Adrenal gland (tissue), 12 donors: ENCODE data around the gene SHB. TPM values are rescaled to one million over a fixed set of nuclear protein-coding genes. Genes with fewer than 3 reads are reported as not detected.

ENCODE experiments used
- DNase-seq, 7 donors: peaks; one replicate each; pipeline ENCODE4 v3.0.0-alpha.2; 2019 to 2020
- H3K27ac ChIP-seq, 5 donors: fragments of 200-600 bp; sonication (generic) in 4 of 5; 1 replicate in 3 of 5; 2 replicates in 2 of 5; pipeline versions ENCODE4 v1.5.1 to v1.8.0; 2016 to 2020; ENCODE audit warnings: mild to moderate bottlenecking in 1 of 5
- H3K27me3 ChIP-seq: fragments of 200-600 bp; 2 replicates; pipeline ENCODE4 v1.8.0; 2021
- H3K36me3 ChIP-seq, 2 donors: fragments of 200-600 bp; replicated peaks in 1 of 2; 1 replicate in 1 of 2; 2 replicates in 1 of 2; pipeline versions ENCODE4 v1.5.1 to v1.8.0; 2018 to 2022
- H3K4me1 ChIP-seq, 2 donors: fragments of 200-600 bp; replicated peaks in 1 of 2; 1 replicate in 1 of 2; 2 replicates in 1 of 2; pipeline versions ENCODE4 v1.5.1 to v1.8.0; 2018 to 2021
- H3K4me3 ChIP-seq, 4 donors: fragments of 200-600 bp; sonication (generic) in 3 of 4; one replicate each; pipeline ENCODE4 v1.5.1; 2016 to 2018
- H3K9me3 ChIP-seq, 3 donors: fragments of 200-600 bp; sonication (generic) in 1 of 3; replicated peaks in 1 of 3; 1 replicate in 2 of 3; 2 replicates in 1 of 3; pipeline versions ENCODE4 v1.5.1 to v1.8.0; 2016 to 2021
- CTCF ChIP-seq, 6 experiments: fragments of 450-650 bp in 4 of 6; fragments of 200-600 bp in 2 of 6; sonication (generic) in 1 of 6; IDR thresholded peaks; 1 replicate in 5 of 6; 2 replicates in 1 of 6; pipeline versions ENCODE4 v1.5.1 to v1.8.0; 2016 to 2021; ENCODE audit warnings: antibody characterized with exemption in 6 of 6, mild to moderate bottlenecking in 2 of 6, moderate library complexity in 1 of 6
- POLR2A ChIP-seq, 2 donors: fragments of 450-650 bp; IDR thresholded peaks; one replicate each; pipeline ENCODE4 v1.6.1; 2017; ENCODE audit warnings: antibody characterized with exemption in 2 of 2, mild to moderate bottlenecking in 2 of 2, moderate library complexity in 1 of 2
- WGBS, 4 donors: extraction: QIAGEN DNeasy Blood & Tissue Kit in 2 of 4; methylation state at CpG; one replicate each; pipeline versions ENCODE4 v1.1.5 to v1.1.7; 2013 to 2017; 5-methylcytosine and 5-hydroxymethylcytosine counted together
- intact Hi-C, 2 donors: fragments of 100-400 bp; cut with DNase I; formaldehyde crosslinking; loops; one replicate each; pipeline versions ENCODE4 v1.14.1 to v1.15.0; 2022 to 2023
- polyA plus RNA-seq, 3 donors: library from polyadenylated mRNA; stranded (reverse); fragments of 200-250 nt in 2 of 3; fragments of 350-450 nt in 1 of 3; fragmentation: Illumina TruSeq in 1 of 3; extraction: RNeasy Lipid Tissue Mini Kit (QIAGEN cat#74804) in 1 of 3; gene quantifications; one replicate each; pipeline ENCODE4 v1.2.3, GENCODE V29; 2013 to 2014
- total RNA-seq, 9 donors: library from RNA; depleted of rRNA in 4 of 9; stranded (reverse); fragments of >200 nt in 4 of 9; fragments of 120-200 nt in 1 of 9; fragmentation: NEBNext Ultra II Directional in 1 of 9; extraction: Animal tissue kit (Norgen Biotek cat#: 25700) in 1 of 9; gene quantifications; one replicate each; pipeline versions ENCODE4 v1.1.0 to v1.2.4, GENCODE V29; 2013 to 2023
- donor health status: healthy with polysubstance abuse.
- donor health status: Bipolar disorder and iron deficiency.
- donor health status: DM: yes; HTN: yes; CAD: no.
- donor health status: DM: no; HTN: no; CAD: no.
- donor health status: DM: no; HTN: no; CAD: no.
- donor health status: DM: yes; HTN: yes; CAD: no.

Gene SHB
- total and polyA plus RNA-seq, 12 donors = 3.2 to 21.2 (median 11.1) TPM

GRCh38 chr9:38081356-38082108 is 12.5 kb upstream of the SHB start:
- intact Hi-C loops = loop anchor here in 1 of 2 donors (5.0 to 10.0 kb wide), 2 partner anchors 53 to 174 kb away; no protein-coding TSS in a partner anchor

GRCh38 chr9:38079461-38080031 is 10.5 kb upstream of the SHB start:
- H3K27me3 ChIP-seq = no peaks in the 10 kb centered on the region
- peak; percentile 19 to 70 (median 53) for DNase-seq
- H3K4me3 ChIP-seq = no peak overlapping the region
- H3K4me1 ChIP-seq = peaks cover 0 to under 1% of the 10 kb centered on the region in 2 donors
- intact Hi-C loops = loop anchor here in 1 of 2 donors (5.0 to 10.0 kb wide), 2 partner anchors 55 to 172 kb away; no protein-coding TSS in a partner anchor
- 64 to 77% (median 70%) methylated on average over 9 to 11 of the region's 11 CpGs for WGBS, 4 donors
- TF ChIP-seq POLR2A (IDR thresholded peaks at IDR 0.05) (no peak), CTCF (IDR thresholded peaks at IDR 0.05) (no peak)
- H3K27ac ChIP-seq = peak overlapping the region in 1 of 5 donors; percentile 38
- no peaks in the 10 kb centered on the region for H3K36me3 ChIP-seq
- H3K9me3 ChIP-seq = no peaks in the 10 kb centered on the region

More at GRCh38 chr9:38081356-38082108, 12.5 kb upstream of the SHB start:
- 72 to 79% (median 76%) methylated on average over 8 of the region's 8 CpGs for WGBS, 4 donors
- Histone ChIP-seq H3K36me3 (no peaks in the 10 kb centered on the region), H3K27ac (no peak overlapping the region), H3K4me1 (no peaks in the 10 kb centered on the region), H3K4me3 (no peak overlapping the region), H3K27me3 (no peaks in the 10 kb centered on the region), H3K9me3 (no peaks in the 10 kb centered on the region)
- TF ChIP-seq CTCF (IDR thresholded peaks at IDR 0.05) (no peak), POLR2A (IDR thresholded peaks at IDR 0.05) (no peak)
- peak in 1 of 7 donors; percentile 4 for DNase-seq

- Histone ChIP-seq H3K36me3 (no peaks in the 10 kb centered on the region), H3K4me1 (peaks cover 0 to 10% of the 10 kb centered on the region in 2 donors), H3K9me3 (no peaks in the 10 kb centered on the region), H3K27ac (no peak overlapping the region), H3K27me3 (no peaks in the 10 kb centered on the region), H3K4me3 (no peak overlapping the region)
- peak in 1 of 7 donors; percentile 25 for DNase-seq
- TF ChIP-seq POLR2A (IDR thresholded peaks at IDR 0.05) = no peak
- intact Hi-C loops = no loop called here
- 96 to 98% (median 97%) methylated on average over 20 to 34 of the region's 34 CpGs for WGBS, 4 donors
Observed at GRCh38 chr9:38075272-38075671, 6.2 kb upstream of the SHB start.

GRCh38 chr9:38074441-38074961 is 5.5 kb upstream of the SHB start:
- H3K4me3 ChIP-seq = no peak overlapping the region
- peak in 1 of 7 donors; percentile 44 for DNase-seq
- no peaks in the 10 kb centered on the region for H3K27me3 ChIP-seq
- no peaks in the 10 kb centered on the region for H3K9me3 ChIP-seq
- no peak overlapping the region for H3K27ac ChIP-seq
- TF ChIP-seq CTCF (IDR thresholded peaks at IDR 0.05) (no peak), POLR2A (IDR thresholded peaks at IDR 0.05) (no peak)
- intact Hi-C loops = no loop called here
- H3K36me3 ChIP-seq = no peaks in the 10 kb centered on the region
- peaks cover 0 to 17% of the 10 kb centered on the region in 2 donors for H3K4me1 ChIP-seq
- 76 to 87% (median 78%) methylated on average over 5 of the region's 5 CpGs for WGBS, 4 donors
